ENCODE measurements around the gene LRRK1.

The LRRK1 gene

DNA sequence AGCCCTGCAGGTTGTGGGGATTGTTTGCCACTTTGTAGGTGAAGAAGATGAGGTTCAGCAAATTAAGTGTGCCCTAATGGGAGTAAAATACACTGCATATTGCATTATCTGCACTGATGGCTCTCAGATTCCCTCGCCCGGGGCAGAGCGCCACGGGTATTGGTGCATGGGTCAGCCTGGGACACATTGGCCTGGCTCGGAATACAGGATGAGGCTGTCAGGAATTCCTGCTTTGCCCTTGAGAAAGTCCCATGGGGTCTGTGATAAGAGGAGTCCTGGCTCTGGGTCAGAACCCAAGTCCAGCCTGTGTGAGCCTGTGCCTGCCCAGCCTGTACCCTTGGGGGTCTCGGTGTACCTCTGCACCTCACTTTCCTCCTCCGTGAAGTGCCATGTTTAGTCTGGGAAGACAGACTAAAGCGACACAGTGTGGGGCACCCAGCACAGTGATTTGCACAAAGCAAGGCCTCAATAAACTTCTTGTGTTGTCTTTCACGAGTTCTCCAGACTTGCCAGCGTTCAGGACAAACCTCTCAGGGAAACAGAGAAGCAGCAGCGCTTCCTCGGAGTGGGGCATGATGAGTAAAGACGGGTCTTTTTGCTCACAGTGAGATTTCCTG is 107.6 kb downstream of the LRRK1 start:
- DNase-seq, result no peak

DNA sequence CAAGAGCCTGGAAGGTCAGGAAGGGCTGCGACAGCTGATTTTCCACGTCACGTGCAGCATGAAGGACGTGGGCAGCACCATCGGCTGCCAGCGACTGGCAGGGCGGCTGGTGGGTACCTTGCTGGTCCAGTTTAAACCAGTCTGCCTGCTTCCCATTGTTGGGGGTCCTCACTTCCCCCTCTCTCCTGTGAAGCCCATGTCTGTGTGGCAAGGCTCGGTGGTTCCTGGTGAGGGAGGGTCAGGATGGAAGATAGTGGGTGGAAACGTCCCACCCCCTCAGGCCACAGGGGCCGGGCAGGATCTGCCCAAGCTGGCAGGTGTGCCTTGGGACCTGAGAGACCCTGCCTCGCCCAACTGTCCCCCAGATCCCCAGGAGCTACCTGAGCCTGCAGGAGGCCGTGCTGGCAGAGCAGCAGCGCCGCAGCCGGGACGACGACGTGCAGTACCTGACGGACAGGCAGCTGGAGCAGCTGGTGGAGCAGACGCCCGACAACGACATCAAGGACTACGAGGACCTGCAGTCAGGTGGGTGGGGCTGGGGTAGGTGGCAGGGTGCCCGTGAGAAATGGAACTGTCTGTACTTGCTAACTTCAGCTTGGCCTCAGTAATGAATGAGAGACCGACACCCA is 108.2 kb downstream of the LRRK1 start:
- DNase-seq, result no peak

DNA sequence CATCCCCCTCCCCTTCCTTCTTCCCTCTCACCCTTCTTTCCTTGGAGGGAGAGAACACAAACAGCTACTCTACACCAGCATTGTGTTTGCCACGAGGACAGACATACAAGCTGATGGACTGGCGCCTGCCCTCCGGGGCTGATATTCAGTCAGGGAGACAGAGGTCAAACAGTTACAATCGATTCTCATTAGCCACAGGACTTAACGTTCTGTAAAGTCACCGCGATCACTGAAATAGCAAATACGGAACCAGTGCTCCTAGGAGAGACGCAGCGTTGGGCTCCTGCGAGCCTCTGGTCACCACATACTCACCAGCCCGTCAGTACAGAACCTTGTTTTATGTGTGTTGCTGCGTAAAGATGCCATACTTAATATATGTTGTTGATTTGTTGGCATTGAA is 108.8 kb downstream of the LRRK1 start:
- no peak for DNase-seq

DNA sequence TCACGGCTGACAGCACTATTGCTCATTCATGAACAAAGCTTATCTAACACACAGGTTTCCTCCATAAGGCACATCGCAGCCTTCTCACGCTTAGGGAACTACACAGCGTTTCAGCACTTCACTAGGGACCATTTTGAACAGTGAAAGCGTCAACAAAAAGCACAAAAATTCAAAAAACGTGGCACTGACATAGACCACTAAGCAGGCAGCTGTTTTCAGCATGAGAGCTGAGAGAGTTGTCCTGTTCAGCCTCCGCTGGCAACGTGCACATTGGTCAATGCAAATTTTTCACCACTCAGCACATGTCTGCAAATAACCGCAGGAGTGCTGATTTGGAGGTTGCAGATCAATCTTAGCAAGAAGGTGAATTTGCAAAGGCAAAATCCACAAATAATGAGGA is 109.2 kb downstream of the LRRK1 start:
- no peak for DNase-seq

DNA sequence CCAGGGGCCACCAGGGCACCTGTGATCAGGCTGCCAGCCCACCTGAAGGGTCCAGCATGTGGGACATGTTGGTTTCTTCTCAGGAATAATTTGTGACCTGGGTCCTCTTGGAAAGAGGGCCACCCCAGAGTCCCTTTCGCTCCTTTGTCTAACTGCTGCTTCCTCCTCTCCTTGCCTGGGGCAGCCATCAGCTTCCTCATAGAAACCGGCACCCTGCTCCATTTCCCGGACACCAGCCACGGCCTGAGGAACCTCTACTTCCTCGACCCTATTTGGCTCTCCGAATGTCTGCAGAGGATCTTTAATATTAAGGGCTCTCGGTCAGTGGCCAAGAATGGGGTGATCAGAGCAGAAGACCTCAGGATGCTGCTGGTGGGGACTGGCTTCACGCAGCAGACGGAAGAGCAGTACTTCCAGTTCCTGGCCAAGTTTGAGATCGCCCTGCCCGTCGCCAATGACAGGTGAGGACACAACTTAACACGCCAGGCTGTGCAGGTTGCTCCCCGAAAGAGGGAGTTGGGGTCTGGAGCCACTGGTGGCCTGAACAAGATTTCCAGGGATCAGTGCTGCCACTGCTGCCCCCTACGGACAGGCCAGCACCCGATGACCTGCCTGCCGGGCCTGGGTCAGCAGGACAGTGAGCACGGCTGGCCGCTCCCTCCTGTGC is 109.7 kb downstream of the LRRK1 start:
- DNase-seq, result no peak

DNA sequence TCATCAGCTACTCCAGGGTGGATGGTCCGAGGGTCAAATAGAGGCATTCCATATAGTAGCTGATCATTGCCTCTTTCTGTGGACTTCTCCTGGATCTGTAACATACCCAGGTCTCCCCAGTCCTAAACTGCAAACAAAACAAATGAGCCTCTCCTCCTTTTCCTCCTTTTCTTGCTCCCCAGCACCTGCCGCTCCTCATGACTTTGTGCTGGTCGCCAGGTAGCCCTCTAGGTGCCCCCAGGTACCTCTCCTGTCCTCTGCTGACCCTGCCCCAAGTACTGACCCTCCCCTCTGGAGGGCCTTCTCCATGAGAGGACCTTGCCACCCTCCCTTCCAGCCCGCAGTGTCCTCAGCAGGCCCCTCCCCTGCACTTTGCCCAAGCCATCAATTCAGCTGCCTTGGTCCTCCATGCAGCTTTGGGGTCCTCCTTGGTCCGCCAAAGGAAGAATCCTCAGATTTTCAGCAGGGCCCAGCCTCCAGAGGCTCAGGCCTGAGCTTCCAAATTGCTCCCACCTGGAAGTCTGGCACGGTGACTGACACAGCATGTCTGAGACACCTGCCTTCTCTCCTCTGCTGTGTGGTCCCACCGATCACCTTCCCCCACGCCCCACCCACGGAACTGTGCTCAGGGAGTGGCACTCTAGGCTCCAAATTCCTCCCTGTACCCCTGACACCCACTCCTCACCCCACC is 111.0 kb downstream of the LRRK1 start:
- DNase-seq, result no peak

DNA sequence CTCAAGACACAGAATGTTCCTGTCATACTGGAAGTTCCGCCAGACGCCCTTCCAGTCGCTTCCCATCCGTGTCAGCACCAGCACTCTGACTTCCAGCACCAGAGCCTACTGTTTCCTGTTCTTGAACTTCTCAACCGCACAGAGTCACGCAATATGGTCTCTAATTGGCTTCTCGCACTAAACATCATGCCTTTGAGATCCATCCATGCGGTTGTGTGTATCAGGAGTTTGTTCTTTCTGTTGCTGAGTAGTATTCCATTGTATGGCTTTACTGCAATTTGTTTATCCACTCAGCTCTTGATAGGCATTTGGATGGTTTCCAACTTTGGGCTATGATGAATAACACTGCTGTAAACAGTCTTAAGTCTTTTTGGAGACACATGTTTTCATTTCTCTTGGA is 112.1 kb downstream of the LRRK1 start:
- no peak for DNase-seq

DNA sequence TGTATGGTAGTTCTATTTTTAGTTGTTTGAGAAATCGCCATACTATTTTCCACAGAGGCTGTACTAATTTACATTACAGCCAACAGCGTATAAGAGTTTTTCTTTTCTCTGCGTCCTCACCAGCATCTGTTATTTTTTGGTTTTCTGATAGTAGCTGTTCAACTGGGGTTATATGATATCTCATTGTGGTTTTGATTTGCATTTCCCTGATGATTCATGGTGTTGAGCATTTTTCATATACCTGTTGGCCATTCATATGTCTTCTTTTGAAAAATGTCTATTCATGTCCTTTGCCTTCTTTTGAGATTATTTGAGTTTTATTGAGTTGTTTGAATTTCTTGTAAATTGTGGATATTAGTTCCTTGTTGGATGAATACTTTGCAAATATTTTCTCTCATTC is 114.6 kb downstream of the LRRK1 start:
- no peak for DNase-seq

DNA sequence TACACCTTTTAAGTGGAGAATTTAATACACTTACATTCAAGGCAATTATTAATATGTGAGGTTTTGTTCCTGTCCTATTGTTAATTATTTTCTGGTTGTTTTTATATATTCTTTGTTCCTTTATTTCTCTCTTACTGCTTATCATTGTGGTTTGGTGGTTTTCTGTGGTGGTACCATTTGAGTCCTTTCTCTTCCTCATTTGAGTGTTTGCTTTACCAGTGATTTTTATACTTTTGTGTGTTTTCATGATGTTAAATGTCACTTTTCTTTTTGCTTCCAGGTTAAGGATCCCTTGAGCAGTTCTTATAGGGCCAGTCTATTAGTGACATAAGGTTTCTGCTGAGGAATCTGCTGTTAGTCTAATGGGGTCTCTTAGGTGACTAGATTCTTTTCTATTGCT is 116.5 kb downstream of the LRRK1 start:
- DNase-seq, result no peak

DNA sequence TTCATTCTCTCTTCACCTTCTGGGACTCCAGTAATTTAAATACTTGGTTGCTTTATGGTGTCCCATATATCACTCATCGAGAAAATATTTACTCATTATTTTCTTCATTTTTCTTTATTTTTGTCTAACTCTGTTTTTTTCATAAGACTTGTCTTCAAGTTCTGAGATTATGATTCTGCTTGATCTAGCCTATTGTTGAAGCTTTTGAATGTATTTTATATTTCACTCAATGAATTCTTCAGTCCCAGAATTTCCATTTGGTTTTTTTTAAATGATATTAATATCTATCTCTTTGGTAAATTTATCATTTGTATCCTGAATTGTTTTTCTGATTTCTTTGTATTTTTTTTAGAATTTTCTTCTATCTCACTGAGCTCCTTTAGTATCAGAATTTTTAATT is 117.0 kb downstream of the LRRK1 start:
- DNase-seq, result no peak

DNA sequence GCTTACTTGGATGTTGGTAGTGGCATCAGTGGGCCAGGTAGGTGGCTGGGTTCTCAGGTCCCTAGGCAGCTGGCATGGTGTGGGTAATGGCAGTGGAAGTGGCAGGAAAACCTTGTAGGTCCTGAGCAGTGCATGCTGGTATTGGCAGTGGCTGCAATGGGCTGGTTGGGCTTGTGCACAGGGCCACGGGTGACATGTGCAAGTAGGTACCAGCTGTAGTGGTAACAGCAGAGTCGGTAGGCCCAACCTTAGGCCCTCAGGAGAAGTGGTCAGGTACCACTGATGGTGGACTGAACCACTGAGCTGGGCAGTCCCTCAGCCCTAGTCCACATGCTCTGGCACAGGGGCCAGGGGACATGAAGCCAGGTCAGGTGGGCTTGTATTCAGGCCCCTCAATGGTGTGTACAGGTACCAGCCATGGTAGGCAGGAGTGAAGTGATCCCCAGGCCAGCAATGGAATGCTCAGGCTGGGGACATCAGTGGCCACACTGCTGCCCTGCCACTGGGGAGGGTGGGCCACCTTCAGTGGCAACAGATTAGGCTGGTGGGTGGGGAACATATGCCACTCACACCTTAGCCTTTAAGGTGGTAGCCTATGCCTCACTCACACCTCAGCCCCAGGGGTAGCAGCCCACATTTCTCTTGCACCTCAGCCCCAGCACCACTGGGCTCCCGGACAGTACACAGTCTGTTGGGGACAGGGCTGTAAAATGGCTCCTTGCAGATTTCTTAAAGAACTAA is 118.1 kb downstream of the LRRK1 start:
- DNase-seq, result no peak

DNA sequence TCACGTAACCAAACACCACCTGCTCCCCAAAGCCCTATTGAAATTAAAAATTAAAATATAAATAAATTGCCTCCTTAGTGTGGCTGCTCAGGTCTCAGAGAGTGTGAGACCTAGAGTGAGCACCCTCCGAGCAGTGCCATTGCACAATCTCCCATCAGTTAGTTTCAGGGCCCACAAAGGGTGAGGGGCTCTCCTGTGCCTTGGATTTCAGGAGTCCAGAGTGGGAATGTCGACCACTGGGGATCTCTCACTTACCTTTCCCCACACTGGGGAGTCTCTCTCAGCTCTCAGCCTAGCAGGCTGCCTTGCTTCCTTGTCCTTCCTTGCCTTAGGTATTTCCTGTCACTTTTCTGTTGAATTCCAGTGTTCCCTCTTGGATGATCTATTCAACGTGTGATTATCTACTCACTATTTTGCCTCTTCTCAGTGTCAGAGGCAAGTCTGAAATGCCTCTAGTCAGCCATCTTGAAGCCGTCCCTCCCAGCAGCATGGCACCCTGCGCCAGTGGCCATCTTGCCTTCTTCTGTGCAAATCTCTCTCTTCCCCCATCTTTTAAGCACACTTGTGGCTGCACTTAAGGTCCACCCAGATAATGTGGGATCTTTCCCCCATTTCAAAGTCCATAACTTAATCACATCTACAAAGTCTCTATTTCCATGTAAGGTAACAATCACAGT is 119.3 kb downstream of the LRRK1 start:
- DNase-seq, result no peak

DNA sequence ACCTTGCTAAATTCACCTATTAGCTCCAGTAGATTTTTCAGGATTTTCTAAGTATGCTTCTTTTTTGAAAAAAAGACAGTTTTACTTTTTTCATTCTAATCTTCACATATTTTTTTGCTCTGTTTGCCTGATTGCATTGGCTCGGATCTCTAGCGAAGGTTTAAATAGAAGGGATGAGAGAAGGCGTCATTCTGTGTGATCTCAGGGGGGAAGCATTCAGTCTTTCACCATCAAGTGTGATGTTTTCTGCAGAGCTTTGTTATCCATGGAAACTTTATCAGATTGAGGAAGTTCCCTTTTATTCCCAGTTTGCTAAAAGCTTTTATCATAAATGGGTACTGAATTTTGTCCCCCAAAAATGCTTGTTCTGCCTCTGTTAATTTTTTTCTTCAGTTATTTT is 120.3 kb downstream of the LRRK1 start:
- no peak for DNase-seq

DNA sequence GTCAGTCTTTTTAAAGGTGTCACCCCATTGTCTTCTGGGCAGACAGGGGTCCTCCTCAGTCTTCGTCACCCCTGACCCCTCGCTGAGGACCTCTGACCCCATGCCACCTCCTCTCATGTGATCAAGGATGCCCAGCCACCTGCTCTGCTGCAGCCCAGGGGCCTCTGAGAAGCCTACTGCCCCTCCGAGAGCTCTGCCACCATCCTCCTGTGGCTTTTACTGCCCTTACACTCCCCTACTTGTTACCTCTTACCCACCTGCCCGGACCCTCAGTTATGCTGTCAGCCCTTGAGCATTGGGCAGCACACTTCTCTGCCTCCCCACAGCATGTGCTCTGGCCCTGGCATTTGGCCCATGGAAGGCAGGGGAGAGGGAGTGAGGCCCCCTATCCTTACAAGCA is 123.2 kb downstream of the LRRK1 start:
- no peak for DNase-seq

DNA sequence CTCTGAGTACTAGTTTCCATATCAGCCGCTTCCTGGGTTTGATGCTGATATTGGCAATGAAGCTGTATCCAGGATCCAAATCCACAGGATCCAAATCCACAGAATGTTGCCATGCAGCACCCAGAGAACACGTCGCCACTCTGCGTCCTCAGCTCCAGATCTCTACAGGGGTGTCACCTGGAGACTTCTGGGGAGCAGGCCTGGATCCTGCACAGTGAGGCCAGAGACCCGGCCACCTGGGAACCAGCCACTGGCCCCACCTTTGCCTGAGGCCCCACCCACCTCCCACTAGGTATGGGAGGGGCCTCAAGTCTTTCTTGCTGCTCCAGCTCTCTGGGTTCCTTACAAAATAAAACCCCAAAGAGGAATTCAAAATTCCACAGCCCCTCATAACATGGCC is 123.9 kb downstream of the LRRK1 start:
- DNase-seq, result no peak

DNA sequence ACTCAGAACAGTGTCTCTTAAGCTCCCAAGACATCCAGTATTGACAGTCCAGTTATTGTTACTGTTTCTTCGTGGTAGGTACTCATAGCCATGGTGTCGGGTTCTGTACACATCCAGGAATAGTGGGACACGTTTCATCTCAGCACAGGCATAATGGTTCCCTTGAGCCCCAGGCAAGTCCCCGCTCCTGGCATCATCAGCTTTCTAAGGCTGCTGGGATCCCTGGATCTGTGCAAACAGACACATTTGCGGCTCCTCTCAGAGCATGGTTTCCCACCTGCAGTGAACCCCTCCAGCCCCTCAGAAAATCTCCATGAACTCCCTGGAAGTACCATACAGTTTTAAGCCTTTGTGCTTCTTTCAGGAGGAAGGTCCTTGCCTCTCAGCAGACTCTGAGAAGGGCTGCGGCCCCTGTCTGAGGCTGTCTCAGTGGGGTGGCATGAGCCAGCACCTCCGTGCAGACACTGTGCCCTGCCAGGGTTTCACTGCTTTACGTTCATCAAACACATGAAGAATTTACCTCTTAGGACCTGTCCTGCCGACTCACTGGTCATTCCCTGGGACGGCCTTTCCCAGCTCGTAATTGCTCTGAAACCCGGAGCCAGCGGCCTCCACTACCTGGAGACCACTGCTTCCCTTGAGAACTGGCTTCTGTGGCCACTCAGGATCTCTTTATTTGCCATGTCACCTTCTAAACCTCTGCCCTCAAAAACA is 124.9 kb downstream of the LRRK1 start:
- DNase-seq, result no peak

DNA sequence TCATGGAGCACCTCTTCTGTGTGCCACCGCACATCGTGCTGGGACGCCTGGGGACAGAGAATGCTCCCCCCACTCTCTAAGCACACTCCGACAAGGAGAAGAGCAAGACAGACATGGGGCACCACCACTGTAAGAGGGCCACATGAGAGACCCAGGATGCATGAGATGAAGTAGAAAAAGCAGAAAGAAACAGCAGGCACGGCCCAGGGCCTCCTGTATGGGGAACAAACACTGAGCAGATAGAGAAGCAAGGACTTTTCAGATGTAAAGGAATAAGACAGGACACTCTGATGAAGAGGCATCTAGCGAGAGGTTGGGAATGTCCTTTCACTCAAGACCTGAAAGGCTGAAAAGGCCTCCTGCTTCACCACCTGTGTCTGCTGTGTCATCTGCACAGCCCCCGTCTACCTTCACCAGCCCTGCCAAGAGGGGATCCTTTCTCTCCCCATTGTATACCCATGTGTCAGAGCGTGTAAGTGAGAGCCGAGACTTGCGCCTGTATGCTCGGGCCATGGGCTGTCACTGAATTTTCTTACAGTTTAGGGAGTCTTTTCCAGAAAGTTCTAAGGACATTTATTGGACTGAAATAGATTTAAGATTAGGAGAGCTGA is 125.6 kb downstream of the LRRK1 start:
- no peak for DNase-seq

DNA sequence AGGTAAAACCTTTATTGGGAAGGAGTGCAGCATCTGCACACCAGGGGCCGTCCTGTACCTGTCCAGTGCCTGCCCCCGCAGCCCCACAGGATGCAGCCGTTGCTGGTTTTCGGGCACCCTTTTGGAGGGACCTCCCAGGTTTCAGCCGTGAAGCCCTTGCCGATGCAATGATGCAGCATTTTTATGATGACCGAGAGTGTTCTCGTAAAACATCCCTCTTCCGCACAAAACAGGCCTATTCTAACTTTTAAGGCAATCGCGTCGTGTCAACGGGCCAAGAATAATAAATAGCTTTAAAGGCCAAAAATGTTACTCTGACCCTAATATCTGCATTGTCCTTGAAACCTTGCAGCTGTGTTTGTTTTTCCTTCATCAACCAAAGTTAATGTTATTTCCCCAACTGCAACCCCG is 126.1 kb downstream of the LRRK1 start:
- no peak for DNase-seq

DNA sequence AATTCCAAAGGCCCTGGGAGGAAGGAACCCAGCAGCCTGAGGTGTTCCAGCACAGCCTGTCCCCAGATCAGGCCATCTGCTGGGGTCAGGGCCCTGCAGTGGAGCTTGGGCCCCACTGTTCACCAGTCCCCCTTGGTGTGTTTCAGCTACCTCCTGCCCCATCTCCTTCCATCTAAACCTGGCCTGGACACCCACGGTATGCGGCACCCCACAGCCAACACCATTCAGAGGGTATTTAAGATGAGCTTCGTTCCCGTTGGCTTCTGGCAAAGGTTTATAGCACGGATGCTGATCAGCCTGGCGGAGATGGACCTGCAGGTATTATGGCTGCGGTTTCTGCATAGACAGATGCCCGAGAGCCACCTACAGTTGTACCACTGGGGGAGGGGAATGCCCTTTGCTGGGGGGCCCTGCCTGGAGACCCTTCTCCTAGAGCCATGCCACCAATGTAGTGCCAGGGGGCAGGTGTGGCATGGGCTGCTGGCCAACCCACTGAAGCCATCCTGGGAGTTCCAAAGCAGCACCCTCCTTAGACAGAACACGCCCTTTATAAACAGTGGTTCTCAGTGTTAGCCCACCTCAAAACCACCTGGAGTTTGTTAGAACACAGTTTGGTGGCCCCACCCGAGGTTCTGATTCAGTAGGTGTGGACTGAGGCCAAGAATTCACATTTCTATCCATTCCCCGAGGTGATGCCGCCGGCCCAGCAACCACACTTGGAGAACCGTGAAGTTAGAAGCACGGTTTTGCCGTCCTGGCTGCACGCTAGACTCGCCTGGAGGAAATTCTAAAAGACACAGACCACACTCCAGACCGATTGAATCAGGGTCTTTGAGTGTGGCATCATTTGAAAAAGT is 126.9 kb downstream of the LRRK1 start:
- no peak for DNase-seq

DNA sequence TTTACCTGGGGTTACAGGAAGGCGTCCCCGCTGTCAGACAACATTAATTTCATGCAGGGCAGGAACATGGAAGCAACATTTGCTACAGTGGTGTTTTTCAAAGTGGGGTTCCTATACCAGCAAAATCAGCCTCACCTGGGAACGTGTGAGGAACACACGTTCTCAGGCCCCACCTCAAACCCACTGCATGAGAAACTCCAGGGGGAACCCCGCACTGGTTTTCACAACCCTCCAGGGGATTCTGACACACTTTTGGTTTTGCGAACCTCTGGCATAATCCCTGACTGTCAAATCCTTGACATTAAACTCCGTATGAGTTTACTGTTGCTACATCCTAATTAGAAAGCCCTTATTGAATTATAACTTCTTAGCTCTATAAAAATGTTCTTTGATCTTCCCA is 127.7 kb downstream of the LRRK1 start:
- no peak for DNase-seq

Measured in CD4-positive, alpha-beta T cell treated with Interleukin-4 for 4 hours (primary cell).